Lower leg skin (tissue), 4 donors: ENCODE measurements around the gene FAAH. TPM values are rescaled to one million over a fixed set of nuclear protein-coding genes. Genes with fewer than 3 reads are reported as not detected.
"Not testable (repeated sequence)": the region's sequence is repeated elsewhere in the genome, so short reads cannot be mapped to it uniquely, and the experiment has no call there.

Experiments used
- DNase-seq, 2 donors: peaks; one replicate each; pipeline ENCODE4 v3.0.0-alpha.2; 2019; ENCODE audit warnings: low spot score in 2 of 2
- H3K4me3 ChIP-seq: fragments of 200-600 bp; sonication (generic); 2 replicates; pipeline ENCODE4 v1.5.1; 2017; ENCODE audit warnings: mild to moderate bottlenecking, low read depth; ENCODE audit not compliant: poor library complexity, severe bottlenecking
- CTCF ChIP-seq, 3 donors: fragments of 450-650 bp; IDR thresholded peaks; one replicate each; pipeline ENCODE4 v1.5.1; 2016; ENCODE audit warnings: antibody characterized with exemption in 3 of 3, mild to moderate bottlenecking in 3 of 3, moderate library complexity in 2 of 3
- POLR2A ChIP-seq, 2 donors: fragments of 450-650 bp; IDR thresholded peaks; one replicate each; pipeline ENCODE4 v1.6.1; 2016 to 2017; ENCODE audit warnings: antibody characterized with exemption in 2 of 2, mild to moderate bottlenecking in 1 of 2, moderate library complexity in 1 of 2
- WGBS, 2 donors: methylation state at CpG; one replicate each; pipeline ENCODE4 v1.1.5; 2018; 5-methylcytosine and 5-hydroxymethylcytosine counted together
- intact Hi-C: fragments of 100-400 bp; cut with DNase I; formaldehyde crosslinking; loops from one replicate; pipeline ENCODE4 v1.15.0; 2023; ENCODE audit warnings: low total_unique reads
- total RNA-seq, 4 donors: library from RNA; depleted of rRNA; stranded (reverse); fragments of >200 nt; gene quantifications; one replicate each; pipeline ENCODE4 v1.1.0, GENCODE V29; 2016

Gene FAAH
- total RNA-seq, 4 donors from 2014 or later, result 26.3 to 30.7 (median 28.4) TPM

- WGBS, 2 donors, result 93 to 97% methylated on average over 5 of the region's 5 CpGs
- no peak overlapping the region for H3K4me3 ChIP-seq
- TF ChIP-seq CTCF (IDR thresholded peaks at IDR 0.05) (no peak), POLR2A (IDR thresholded peaks at IDR 0.05) (no peak)
- intact Hi-C loops, result no loop called here
- DNase-seq, result no peak
These were observed 31.0 kb upstream of the FAAH start for GRCh38 chr1:46363121-46363520.

GRCh38 chr1:46364612-46365011 lies 29.5 kb upstream of the FAAH start:
- TF ChIP-seq CTCF (IDR thresholded peaks at IDR 0.05) (no peak), POLR2A (IDR thresholded peaks at IDR 0.05) (no peak)
- intact Hi-C loops, result no loop called here
- WGBS, 2 donors, result 67 to 92% methylated on average over 5 of the region's 5 CpGs
- DNase-seq, result no peak
- no peak overlapping the region for H3K4me3 ChIP-seq

GRCh38 chr1:46365796-46366195 lies 28.3 kb upstream of the FAAH start:
- DNase-seq, intact Hi-C loops, H3K4me3 ChIP-seq: not testable (repeated sequence)
- 93 to 96% methylated on average over 8 of the region's 8 CpGs for WGBS, 2 donors

- no peak overlapping the region for H3K4me3 ChIP-seq
- intact Hi-C loops, result no loop called here
- TF ChIP-seq POLR2A (IDR thresholded peaks at IDR 0.05) (no peak), CTCF (IDR thresholded peaks at IDR 0.05) (no peak)
- no peak for DNase-seq
- WGBS, 2 donors, result 89% methylated on average over 3 of the region's 3 CpGs
These were observed 27.0 kb upstream of the FAAH start for GRCh38 chr1:46367072-46367471.

GRCh38 chr1:46367701-46368100 lies 26.4 kb upstream of the FAAH start:
- intact Hi-C loops, DNase-seq, H3K4me3 ChIP-seq: not testable (repeated sequence)
- WGBS, 2 donors, result 98 to 99% methylated on average over 8 of the region's 8 CpGs

GRCh38 chr1:46368791-46369190 lies 25.3 kb upstream of the FAAH start:
- no peak for DNase-seq
- no peak overlapping the region for H3K4me3 ChIP-seq
- WGBS, 2 donors, result 91 to 96% methylated on average over 2 of the region's 2 CpGs
- TF ChIP-seq POLR2A (IDR thresholded peaks at IDR 0.05) (no peak), CTCF (IDR thresholded peaks at IDR 0.05) (no peak)
- intact Hi-C loops, result no loop called here

- intact Hi-C loops, result no loop called here
- no peak for DNase-seq
- WGBS, 2 donors, result 69 to 83% methylated on average over 4 of the region's 4 CpGs
- no peak overlapping the region for H3K4me3 ChIP-seq
- TF ChIP-seq POLR2A (IDR thresholded peaks at IDR 0.05) (no peak), CTCF (IDR thresholded peaks at IDR 0.05) (no peak)
These were observed 24.4 kb upstream of the FAAH start for GRCh38 chr1:46369542-46370213.
